NCI-H2196 treated with DMSO at 0.1 percent for 48 hours (cell line): ENCODE data around the gene DENND4C.
"Not testable (repeated sequence)": the region's sequence is repeated elsewhere in the genome, so short reads cannot be mapped to it uniquely, and the experiment has no call there.

Experiments used
- DNase-seq: peaks from one replicate; lab custom pipeline; 2025; ENCODE audit not compliant: unreplicated experiment; lab: John Stamatoyannopoulos, UW

Gene DENND4C

GRCh38 chr9:19369107-19369506 lies 138.6 kb downstream of the DENND4C start:
- DNase-seq: no peak

- DNase-seq: no peak
Measured at GRCh38 chr9:19371942-19372341, 141.4 kb downstream of the DENND4C start.

- no peak for DNase-seq
Measured at GRCh38 chr9:19372567-19372966, 142.1 kb downstream of the DENND4C start.

GRCh38 chr9:19373527-19373926 lies 143.0 kb downstream of the DENND4C start:
- no peak for DNase-seq

- DNase-seq: no peak
Measured at GRCh38 chr9:19375538-19375937, 145.0 kb downstream of the DENND4C start.

- no peak for DNase-seq
Measured at GRCh38 chr9:19376931-19377330, 146.4 kb downstream of the DENND4C start.

GRCh38 chr9:19378164-19378563 lies 147.7 kb downstream of the DENND4C start:
- no peak for DNase-seq

GRCh38 chr9:19378647-19379046 lies 148.2 kb downstream of the DENND4C start:
- no peak for DNase-seq

- DNase-seq: no peak
Measured at GRCh38 chr9:19379283-19379682, 148.8 kb downstream of the DENND4C start.

GRCh38 chr9:19379697-19380046 lies 149.2 kb downstream of the DENND4C start:
- DNase-seq: no peak

- DNase-seq: no peak
Measured at GRCh38 chr9:19380826-19381075, 150.3 kb downstream of the DENND4C start.

- DNase-seq: no peak
Measured at GRCh38 chr9:19381656-19382055, 151.2 kb downstream of the DENND4C start.

- DNase-seq: not testable (repeated sequence)
Measured at GRCh38 chr9:19385212-19385611, 154.7 kb downstream of the DENND4C start.

GRCh38 chr9:19385786-19386501 lies 155.5 kb downstream of the DENND4C start:
- no peak for DNase-seq

GRCh38 chr9:19386502-19387044 lies 156.1 kb downstream of the DENND4C start:
- no peak for DNase-seq

GRCh38 chr9:19387317-19387716 lies 156.8 kb downstream of the DENND4C start:
- no peak for DNase-seq

- DNase-seq: not testable (repeated sequence)
Measured at GRCh38 chr9:19389539-19389938, 159.0 kb downstream of the DENND4C start.

GRCh38 chr9:19397845-19398244 lies 167.4 kb downstream of the DENND4C start:
- no peak for DNase-seq

GRCh38 chr9:19403231-19403630 lies 172.7 kb downstream of the DENND4C start:
- DNase-seq: not testable (repeated sequence)

- no peak for DNase-seq
Measured at GRCh38 chr9:19404283-19405075, 174.0 kb downstream of the DENND4C start.

GRCh38 chr9:19405771-19406170 lies 175.3 kb downstream of the DENND4C start:
- DNase-seq: no peak

GRCh38 chr9:19408316-19408692 lies 177.8 kb downstream of the DENND4C start:
- no peak for DNase-seq
